ENCODE data around the gene TIGD1.
"Not testable (repeated sequence)": the region's sequence is repeated elsewhere in the genome, so short reads cannot be mapped to it uniquely, and the experiment has no call there.

The TIGD1 gene

GRCh38 chr2:232538671-232539070, 11.7 kb downstream of the TIGD1 start:
- DNase-seq = no peak

GRCh38 chr2:232537499-232537898, 12.9 kb downstream of the TIGD1 start:
- DNase-seq = no peak

- DNase-seq = no peak
Measured at GRCh38 chr2:232537079-232537478, 13.3 kb downstream of the TIGD1 start.

GRCh38 chr2:232535761-232536530, 14.4 kb downstream of the TIGD1 start:
- DNase-seq = no peak

- DNase-seq = no peak
Measured at GRCh38 chr2:232534940-232535651, 15.3 kb downstream of the TIGD1 start.

GRCh38 chr2:232533944-232534710, 16.2 kb downstream of the TIGD1 start:
- no peak for DNase-seq

GRCh38 chr2:232532821-232533220, 17.5 kb downstream of the TIGD1 start:
- DNase-seq = not testable (repeated sequence)

- no peak for DNase-seq
Measured at GRCh38 chr2:232532419-232532818, 17.9 kb downstream of the TIGD1 start.

GRCh38 chr2:232530626-232531260, 19.6 kb downstream of the TIGD1 start:
- no peak for DNase-seq

GRCh38 chr2:232529806-232530547, 20.4 kb downstream of the TIGD1 start:
- no peak for DNase-seq

- no peak for DNase-seq
Measured at GRCh38 chr2:232528746-232529460, 21.5 kb downstream of the TIGD1 start.

- no peak for DNase-seq
Measured at GRCh38 chr2:232527905-232528470, 22.4 kb downstream of the TIGD1 start.

GRCh38 chr2:232526372-232526941, 23.9 kb downstream of the TIGD1 start:
- no peak for DNase-seq

GRCh38 chr2:232525791-232526371, 24.5 kb downstream of the TIGD1 start, which contains the start of gene CHRND:
CHRND (plus strand) TSS chr2:232526160; CDS start chr2:232526216, 56 bp downstream.
- DNase-seq = no peak

- no peak for DNase-seq
Measured at GRCh38 chr2:232525199-232525598, 25.2 kb downstream of the TIGD1 start.

- no peak for DNase-seq
Measured at GRCh38 chr2:232524771-232525170, 25.6 kb downstream of the TIGD1 start.

GRCh38 chr2:232523682-232524597, 26.4 kb downstream of the TIGD1 start:
- peak; percentile 12 for DNase-seq

- no peak for DNase-seq
Measured at GRCh38 chr2:232523402-232523681, 27.0 kb downstream of the TIGD1 start.

GRCh38 chr2:232522623-232523401, 27.5 kb downstream of the TIGD1 start:
- no peak for DNase-seq

All from CD4-positive, alpha-beta T cell treated with Interleukin-10 for 1 hour (primary cell).